Urinary bladder (tissue), 4 donors: ENCODE measurements around the gene ARHGEF7. TPM values are rescaled to one million over a fixed set of nuclear protein-coding genes. Genes with fewer than 3 reads are reported as not detected.
"Not testable (repeated sequence)": the region's sequence is repeated elsewhere in the genome, so short reads cannot be mapped to it uniquely, and the experiment has no call there.

Experiments
- DNase-seq: peaks from one replicate; pipeline ENCODE4 v3.0.0-alpha.2; 2015; ENCODE audit errors: extremely low spot score
- H3K27ac ChIP-seq: one replicate; pipeline ENCODE4 v1.5.1; 2013; ENCODE audit warnings: low read depth, mild to moderate bottlenecking, moderate library complexity
- H3K36me3 ChIP-seq: one replicate; pipeline ENCODE4 v1.6.1; 2013; ENCODE audit warnings: mild to moderate bottlenecking, moderate library complexity; ENCODE audit not compliant: insufficient read depth
- H3K4me1 ChIP-seq: one replicate; pipeline ENCODE4 v1.6.1; 2013; ENCODE audit warnings: mild to moderate bottlenecking, moderate library complexity; ENCODE audit not compliant: insufficient read depth
- H3K4me3 ChIP-seq: one replicate; pipeline ENCODE4 v1.5.1; 2013; ENCODE audit warnings: low read depth, low read length
- WGBS: extraction: QIAGEN DNeasy Blood & Tissue Kit; methylation state at CpG from one replicate; pipeline ENCODE4 v1.1.7; 2013; 5-methylcytosine and 5-hydroxymethylcytosine counted together
- polyA plus RNA-seq: library from polyadenylated mRNA; stranded (reverse); fragments of 200-250 nt; gene quantifications from one replicate; pipeline ENCODE4 v1.2.3, GENCODE V29; 2013
- total RNA-seq: library from RNA; depleted of rRNA; stranded (reverse); fragments of >200 nt; gene quantifications from one replicate; pipeline ENCODE4 v1.2.3, GENCODE V29; 2014
- donor health status: healthy with polysubstance abuse.
- donor health status: healthy.

ARHGEF7 gene
- total and polyA plus RNA-seq, 2 donors, result 29.8 to 148 TPM

GRCh38 chr13:111251646-111252445 lies 136.7 kb downstream of the ARHGEF7 start:
- WGBS, result 91% methylated on average over 4 of the region's 4 CpGs
- Histone ChIP-seq H3K27ac (no peak overlapping the region), H3K4me1 (no peaks in the 10 kb centered on the region), H3K4me3 (no peak overlapping the region), H3K36me3 (no peaks in the 10 kb centered on the region)
- DNase-seq, result no peak

GRCh38 chr13:111252446-111253364 lies 137.6 kb downstream of the ARHGEF7 start:
- no peaks in the 10 kb centered on the region for H3K36me3 ChIP-seq
- no peaks in the 10 kb centered on the region for H3K4me1 ChIP-seq
- H3K27ac ChIP-seq, result no peak overlapping the region
- DNase-seq, result no peak
- no peak overlapping the region for H3K4me3 ChIP-seq
- 71% methylated on average over 6 of the region's 6 CpGs for WGBS

GRCh38 chr13:111253365-111253872 lies 138.3 kb downstream of the ARHGEF7 start:
- H3K36me3 ChIP-seq, result no peaks in the 10 kb centered on the region
- no peaks in the 10 kb centered on the region for H3K4me1 ChIP-seq
- no peak overlapping the region for H3K4me3 ChIP-seq
- DNase-seq, result no peak
- WGBS, result 97% methylated on average over 9 of the region's 9 CpGs
- no peak overlapping the region for H3K27ac ChIP-seq

GRCh38 chr13:111255228-111255790 lies 140.2 kb downstream of the ARHGEF7 start:
- Histone ChIP-seq H3K36me3 (peaks cover 2% of the 10 kb centered on the region), H3K4me3 (no peak overlapping the region), H3K4me1 (no peaks in the 10 kb centered on the region), H3K27ac (no peak overlapping the region)
- 98% methylated on average over 10 of the region's 10 CpGs for WGBS
- no peak for DNase-seq

- peaks cover 2% of the 10 kb centered on the region for H3K36me3 ChIP-seq
- no peak overlapping the region for H3K4me3 ChIP-seq
- WGBS, result 97% methylated on average over 8 of the region's 8 CpGs
- H3K4me1 ChIP-seq, result no peaks in the 10 kb centered on the region
- H3K27ac ChIP-seq, result no peak overlapping the region
- no peak for DNase-seq
Observed at GRCh38 chr13:111256458-111256857, 141.3 kb downstream of the ARHGEF7 start.

- 57% methylated on average over 1 of the region's 1 CpG for WGBS
- Histone ChIP-seq H3K27ac (no peak overlapping the region), H3K36me3 (peaks cover 2% of the 10 kb centered on the region)
Observed at GRCh38 chr13:111256946-111257345, 141.8 kb downstream of the ARHGEF7 start.

GRCh38 chr13:111257899-111258298 lies 142.8 kb downstream of the ARHGEF7 start:
- DNase-seq, H3K4me3 ChIP-seq, H3K27ac ChIP-seq, H3K4me1 ChIP-seq, H3K36me3 ChIP-seq: not testable (repeated sequence)
- 98% methylated on average over 2 of the region's 2 CpGs for WGBS

More at GRCh38 chr13:111256946-111257345, 141.8 kb downstream of the ARHGEF7 start:
- H3K4me1 ChIP-seq, result no peaks in the 10 kb centered on the region
- DNase-seq, result no peak
- H3K4me3 ChIP-seq, result no peak overlapping the region

GRCh38 chr13:111258637-111259036 lies 143.5 kb downstream of the ARHGEF7 start:
- Histone ChIP-seq H3K4me3 (no peak overlapping the region), H3K36me3 (peaks cover 2% of the 10 kb centered on the region), H3K4me1 (no peaks in the 10 kb centered on the region), H3K27ac (no peak overlapping the region)
- DNase-seq, result no peak
- 99% methylated on average over 3 of the region's 3 CpGs for WGBS

- Histone ChIP-seq H3K4me3 (no peak overlapping the region), H3K27ac (no peak overlapping the region), H3K4me1 (no peaks in the 10 kb centered on the region), H3K36me3 (peaks cover 2% of the 10 kb centered on the region)
- no peak for DNase-seq
- 98% methylated on average over 6 of the region's 6 CpGs for WGBS
Observed at GRCh38 chr13:111259058-111259457, 143.9 kb downstream of the ARHGEF7 start.

GRCh38 chr13:111261326-111261725 lies 146.2 kb downstream of the ARHGEF7 start:
- no peaks in the 10 kb centered on the region for H3K4me1 ChIP-seq
- H3K27ac ChIP-seq, result no peak overlapping the region
- no peak for DNase-seq
- H3K4me3 ChIP-seq, result no peak overlapping the region
- peaks cover 2% of the 10 kb centered on the region for H3K36me3 ChIP-seq

GRCh38 chr13:111262281-111262680 lies 147.2 kb downstream of the ARHGEF7 start:
- Histone ChIP-seq H3K4me1 (no peaks in the 10 kb centered on the region), H3K27ac (no peak overlapping the region), H3K36me3 (peaks cover 2% of the 10 kb centered on the region), H3K4me3 (no peak overlapping the region)
- no peak for DNase-seq
- WGBS, result 92% methylated on average over 4 of the region's 4 CpGs

GRCh38 chr13:111262715-111263114 lies 147.6 kb downstream of the ARHGEF7 start:
- 91% methylated on average over 3 of the region's 3 CpGs for WGBS
- Histone ChIP-seq H3K4me1 (no peaks in the 10 kb centered on the region), H3K27ac (no peak overlapping the region), H3K36me3 (peaks cover 2% of the 10 kb centered on the region), H3K4me3 (no peak overlapping the region)
- no peak for DNase-seq

GRCh38 chr13:111263566-111263965 lies 148.5 kb downstream of the ARHGEF7 start:
- Histone ChIP-seq H3K36me3 (peaks cover 2% of the 10 kb centered on the region), H3K4me3 (no peak overlapping the region), H3K4me1 (no peaks in the 10 kb centered on the region), H3K27ac (no peak overlapping the region)
- WGBS, result 93% methylated on average over 3 of the region's 3 CpGs
- no peak for DNase-seq
